ENCODE measurements around the gene SLC25A23.

DNA sequence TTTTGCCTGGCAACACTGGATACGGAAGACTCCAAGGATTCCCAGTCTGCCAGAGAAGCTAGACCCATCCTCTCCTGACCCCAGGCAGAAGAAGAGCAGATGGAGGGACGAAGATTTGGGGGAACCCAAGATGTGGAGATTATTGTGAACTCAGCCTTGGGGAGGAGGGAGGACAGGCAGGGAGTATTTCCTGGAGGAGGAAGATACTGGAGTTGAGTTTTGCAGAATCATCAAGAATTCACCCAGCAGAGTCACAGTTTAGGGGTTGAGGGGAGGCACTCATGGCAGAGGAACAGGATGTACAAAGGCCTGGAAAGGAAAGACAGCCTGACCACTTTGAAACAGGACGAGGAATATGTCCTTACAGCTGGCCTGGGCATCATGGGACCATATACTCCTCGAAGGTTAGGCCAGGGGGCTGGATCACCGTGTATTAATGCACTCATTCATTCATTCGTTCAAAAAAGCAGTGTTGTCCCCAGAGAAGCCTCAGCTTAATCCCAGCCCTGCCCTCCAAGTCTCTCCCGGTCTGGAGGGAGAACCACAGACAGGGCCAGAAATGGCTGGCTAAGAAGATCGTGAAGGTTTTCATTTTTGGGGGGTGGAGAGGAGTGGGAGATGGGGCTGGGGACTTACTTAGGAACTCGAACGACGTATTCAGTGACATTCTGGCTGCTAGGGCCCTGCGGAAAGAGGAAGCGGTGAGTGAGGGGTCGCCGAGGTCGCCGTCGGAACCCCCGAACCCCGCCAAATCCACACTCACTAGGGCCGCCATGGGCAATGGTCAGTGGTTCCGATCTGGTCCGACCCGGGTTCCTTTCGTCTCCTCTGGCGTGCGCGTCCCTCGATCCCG, 67.1 kb downstream of the SLC25A23 start:
- TF ChIP-seq, protein P1, sequence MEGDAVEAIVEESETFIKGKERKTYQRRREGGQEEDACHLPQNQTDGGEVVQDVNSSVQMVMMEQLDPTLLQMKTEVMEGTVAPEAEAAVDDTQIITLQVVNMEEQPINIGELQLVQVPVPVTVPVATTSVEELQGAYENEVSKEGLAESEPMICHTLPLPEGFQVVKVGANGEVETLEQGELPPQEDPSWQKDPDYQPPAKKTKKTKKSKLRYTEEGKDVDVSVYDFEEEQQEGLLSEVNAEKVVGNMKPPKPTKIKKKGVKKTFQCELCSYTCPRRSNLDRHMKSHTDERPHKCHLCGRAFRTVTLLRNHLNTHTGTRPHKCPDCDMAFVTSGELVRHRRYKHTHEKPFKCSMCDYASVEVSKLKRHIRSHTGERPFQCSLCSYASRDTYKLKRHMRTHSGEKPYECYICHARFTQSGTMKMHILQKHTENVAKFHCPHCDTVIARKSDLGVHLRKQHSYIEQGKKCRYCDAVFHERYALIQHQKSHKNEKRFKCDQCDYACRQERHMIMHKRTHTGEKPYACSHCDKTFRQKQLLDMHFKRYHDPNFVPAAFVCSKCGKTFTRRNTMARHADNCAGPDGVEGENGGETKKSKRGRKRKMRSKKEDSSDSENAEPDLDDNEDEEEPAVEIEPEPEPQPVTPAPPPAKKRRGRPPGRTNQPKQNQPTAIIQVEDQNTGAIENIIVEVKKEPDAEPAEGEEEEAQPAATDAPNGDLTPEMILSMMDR (IDR thresholded peaks at IDR 0.05; ENCODE audit: low read length): no peak
- no peak for TF ChIP-seq EZH2 (optimal IDR thresholded peaks at IDR 0.05; ENCODE audit: low read depth, low read length)
